ENCODE data around the gene TAGLN2. TPM values are rescaled to one million over a fixed set of nuclear protein-coding genes. Genes with fewer than 3 reads are reported as not detected.

The TAGLN2 gene
- total and polyA plus RNA-seq, 9 of the 15 experiments (the other 6 are each of a cell fraction or from before 2014, with no cell fraction given): 192 to 683 (median 455) TPM

DNA sequence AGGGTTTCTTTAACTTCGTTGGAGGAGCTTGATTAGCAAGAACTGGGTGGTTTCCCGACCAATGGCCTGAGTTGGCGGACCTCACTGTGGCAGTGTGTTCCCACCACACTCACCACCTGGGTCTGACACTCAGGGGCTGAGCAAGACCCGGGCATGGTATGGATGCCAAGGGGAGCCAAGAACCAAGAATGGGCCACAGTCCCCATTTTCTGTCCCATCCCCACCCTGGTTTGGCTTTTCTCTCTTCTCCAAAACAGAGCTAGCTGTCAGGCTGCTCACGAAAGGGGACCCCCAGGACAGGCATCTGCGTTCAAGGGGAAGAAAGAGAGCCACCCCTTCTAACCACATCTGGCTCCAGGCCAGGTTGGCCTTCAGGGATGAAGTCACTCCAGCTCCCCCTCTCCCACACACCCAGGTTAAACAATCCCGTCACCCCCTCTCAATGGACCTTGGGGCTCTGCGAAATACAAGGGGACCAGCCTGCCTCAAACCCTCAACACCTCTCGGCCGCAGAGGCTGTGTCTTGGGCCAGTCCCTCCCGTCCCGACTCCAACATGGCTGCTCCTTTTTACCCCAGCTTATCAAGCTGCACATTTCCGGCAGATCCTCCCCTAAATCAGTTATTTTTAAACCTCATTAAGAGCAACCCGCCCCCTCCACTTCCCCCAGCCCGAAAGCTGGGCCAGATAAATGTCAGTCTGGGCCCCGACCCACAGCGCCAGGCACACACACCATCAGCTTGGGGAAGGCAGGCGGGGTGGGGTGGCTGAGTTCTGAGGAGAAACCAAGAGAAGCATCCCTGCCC, 3.4 kb downstream of the TAGLN2 start (continued):
- TF ChIP-seq, protein P1, sequence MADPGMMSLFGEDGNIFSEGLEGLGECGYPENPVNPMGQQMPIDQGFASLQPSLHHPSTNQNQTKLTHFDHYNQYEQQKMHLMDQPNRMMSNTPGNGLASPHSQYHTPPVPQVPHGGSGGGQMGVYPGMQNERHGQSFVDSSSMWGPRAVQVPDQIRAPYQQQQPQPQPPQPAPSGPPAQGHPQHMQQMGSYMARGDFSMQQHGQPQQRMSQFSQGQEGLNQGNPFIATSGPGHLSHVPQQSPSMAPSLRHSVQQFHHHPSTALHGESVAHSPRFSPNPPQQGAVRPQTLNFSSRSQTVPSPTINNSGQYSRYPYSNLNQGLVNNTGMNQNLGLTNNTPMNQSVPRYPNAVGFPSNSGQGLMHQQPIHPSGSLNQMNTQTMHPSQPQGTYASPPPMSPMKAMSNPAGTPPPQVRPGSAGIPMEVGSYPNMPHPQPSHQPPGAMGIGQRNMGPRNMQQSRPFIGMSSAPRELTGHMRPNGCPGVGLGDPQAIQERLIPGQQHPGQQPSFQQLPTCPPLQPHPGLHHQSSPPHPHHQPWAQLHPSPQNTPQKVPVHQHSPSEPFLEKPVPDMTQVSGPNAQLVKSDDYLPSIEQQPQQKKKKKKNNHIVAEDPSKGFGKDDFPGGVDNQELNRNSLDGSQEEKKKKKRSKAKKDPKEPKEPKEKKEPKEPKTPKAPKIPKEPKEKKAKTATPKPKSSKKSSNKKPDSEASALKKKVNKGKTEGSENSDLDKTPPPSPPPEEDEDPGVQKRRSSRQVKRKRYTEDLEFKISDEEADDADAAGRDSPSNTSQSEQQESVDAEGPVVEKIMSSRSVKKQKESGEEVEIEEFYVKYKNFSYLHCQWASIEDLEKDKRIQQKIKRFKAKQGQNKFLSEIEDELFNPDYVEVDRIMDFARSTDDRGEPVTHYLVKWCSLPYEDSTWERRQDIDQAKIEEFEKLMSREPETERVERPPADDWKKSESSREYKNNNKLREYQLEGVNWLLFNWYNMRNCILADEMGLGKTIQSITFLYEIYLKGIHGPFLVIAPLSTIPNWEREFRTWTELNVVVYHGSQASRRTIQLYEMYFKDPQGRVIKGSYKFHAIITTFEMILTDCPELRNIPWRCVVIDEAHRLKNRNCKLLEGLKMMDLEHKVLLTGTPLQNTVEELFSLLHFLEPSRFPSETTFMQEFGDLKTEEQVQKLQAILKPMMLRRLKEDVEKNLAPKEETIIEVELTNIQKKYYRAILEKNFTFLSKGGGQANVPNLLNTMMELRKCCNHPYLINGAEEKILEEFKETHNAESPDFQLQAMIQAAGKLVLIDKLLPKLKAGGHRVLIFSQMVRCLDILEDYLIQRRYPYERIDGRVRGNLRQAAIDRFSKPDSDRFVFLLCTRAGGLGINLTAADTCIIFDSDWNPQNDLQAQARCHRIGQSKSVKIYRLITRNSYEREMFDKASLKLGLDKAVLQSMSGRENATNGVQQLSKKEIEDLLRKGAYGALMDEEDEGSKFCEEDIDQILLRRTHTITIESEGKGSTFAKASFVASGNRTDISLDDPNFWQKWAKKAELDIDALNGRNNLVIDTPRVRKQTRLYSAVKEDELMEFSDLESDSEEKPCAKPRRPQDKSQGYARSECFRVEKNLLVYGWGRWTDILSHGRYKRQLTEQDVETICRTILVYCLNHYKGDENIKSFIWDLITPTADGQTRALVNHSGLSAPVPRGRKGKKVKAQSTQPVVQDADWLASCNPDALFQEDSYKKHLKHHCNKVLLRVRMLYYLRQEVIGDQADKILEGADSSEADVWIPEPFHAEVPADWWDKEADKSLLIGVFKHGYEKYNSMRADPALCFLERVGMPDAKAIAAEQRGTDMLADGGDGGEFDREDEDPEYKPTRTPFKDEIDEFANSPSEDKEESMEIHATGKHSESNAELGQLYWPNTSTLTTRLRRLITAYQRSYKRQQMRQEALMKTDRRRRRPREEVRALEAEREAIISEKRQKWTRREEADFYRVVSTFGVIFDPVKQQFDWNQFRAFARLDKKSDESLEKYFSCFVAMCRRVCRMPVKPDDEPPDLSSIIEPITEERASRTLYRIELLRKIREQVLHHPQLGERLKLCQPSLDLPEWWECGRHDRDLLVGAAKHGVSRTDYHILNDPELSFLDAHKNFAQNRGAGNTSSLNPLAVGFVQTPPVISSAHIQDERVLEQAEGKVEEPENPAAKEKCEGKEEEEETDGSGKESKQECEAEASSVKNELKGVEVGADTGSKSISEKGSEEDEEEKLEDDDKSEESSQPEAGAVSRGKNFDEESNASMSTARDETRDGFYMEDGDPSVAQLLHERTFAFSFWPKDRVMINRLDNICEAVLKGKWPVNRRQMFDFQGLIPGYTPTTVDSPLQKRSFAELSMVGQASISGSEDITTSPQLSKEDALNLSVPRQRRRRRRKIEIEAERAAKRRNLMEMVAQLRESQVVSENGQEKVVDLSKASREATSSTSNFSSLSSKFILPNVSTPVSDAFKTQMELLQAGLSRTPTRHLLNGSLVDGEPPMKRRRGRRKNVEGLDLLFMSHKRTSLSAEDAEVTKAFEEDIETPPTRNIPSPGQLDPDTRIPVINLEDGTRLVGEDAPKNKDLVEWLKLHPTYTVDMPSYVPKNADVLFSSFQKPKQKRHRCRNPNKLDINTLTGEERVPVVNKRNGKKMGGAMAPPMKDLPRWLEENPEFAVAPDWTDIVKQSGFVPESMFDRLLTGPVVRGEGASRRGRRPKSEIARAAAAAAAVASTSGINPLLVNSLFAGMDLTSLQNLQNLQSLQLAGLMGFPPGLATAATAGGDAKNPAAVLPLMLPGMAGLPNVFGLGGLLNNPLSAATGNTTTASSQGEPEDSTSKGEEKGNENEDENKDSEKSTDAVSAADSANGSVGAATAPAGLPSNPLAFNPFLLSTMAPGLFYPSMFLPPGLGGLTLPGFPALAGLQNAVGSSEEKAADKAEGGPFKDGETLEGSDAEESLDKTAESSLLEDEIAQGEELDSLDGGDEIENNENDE (IDR thresholded peaks at IDR 0.05; ENCODE audit: low read depth, low read length): no peak
- TF ChIP-seq TEAD4 (IDR thresholded peaks at IDR 0.05; ENCODE audit: low read length): peak; percentile 66
- TF ChIP-seq TEAD4 (CRISPR knock-in tag; IDR thresholded peaks at IDR 0.05; ENCODE audit: borderline replicate concordance): no peak
- TF ChIP-seq, protein P2, sequence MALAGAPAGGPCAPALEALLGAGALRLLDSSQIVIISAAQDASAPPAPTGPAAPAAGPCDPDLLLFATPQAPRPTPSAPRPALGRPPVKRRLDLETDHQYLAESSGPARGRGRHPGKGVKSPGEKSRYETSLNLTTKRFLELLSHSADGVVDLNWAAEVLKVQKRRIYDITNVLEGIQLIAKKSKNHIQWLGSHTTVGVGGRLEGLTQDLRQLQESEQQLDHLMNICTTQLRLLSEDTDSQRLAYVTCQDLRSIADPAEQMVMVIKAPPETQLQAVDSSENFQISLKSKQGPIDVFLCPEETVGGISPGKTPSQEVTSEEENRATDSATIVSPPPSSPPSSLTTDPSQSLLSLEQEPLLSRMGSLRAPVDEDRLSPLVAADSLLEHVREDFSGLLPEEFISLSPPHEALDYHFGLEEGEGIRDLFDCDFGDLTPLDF (CRISPR knock-in tag; IDR thresholded peaks at IDR 0.05): no peak
- TF ChIP-seq, protein P3, sequence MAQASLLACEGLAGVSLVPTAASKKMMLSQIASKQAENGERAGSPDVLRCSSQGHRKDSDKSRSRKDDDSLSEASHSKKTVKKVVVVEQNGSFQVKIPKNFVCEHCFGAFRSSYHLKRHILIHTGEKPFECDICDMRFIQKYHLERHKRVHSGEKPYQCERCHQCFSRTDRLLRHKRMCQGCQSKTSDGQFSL (CRISPR knock-in tag; IDR thresholded peaks at IDR 0.05): 0 out of 2 replicates have a peak, but pooled peaks have one; percentile 44
- TF ChIP-seq, protein P3 (tag; IDR thresholded peaks at IDR 0.05): no peak
- no peak for TF ChIP-seq ERF (CRISPR knock-in tag; IDR thresholded peaks at IDR 0.05)
- TF ChIP-seq XRCC4 (IDR thresholded peaks at IDR 0.05; ENCODE audit: extremely low read depth, insufficient read depth, insufficient read length): no peak
- TF ChIP-seq YY1 (IDR thresholded peaks at IDR 0.05; ENCODE audit: borderline replicate concordance in 1 of 3, control insufficient read depth in 1 of 3, extremely low read depth in 1 of 3, insufficient read depth in 3 of 3, insufficient read length in 1 of 3, insufficient replicate concordance in 2 of 3, low read depth in 1 of 3, low read length in 2 of 3): peak in 2 of 3 experiments; percentile 82 to 90
